ENCODE results near the gene PAK6.

PAK6 gene

GRCh38 chr15:40242601-40243000 is 3.7 kb downstream of the PAK6 start:
- Histone ChIP-seq H3K4me1 (ENCODE audit: control insufficient read depth in 1 of 2, insufficient read depth in 2 of 2, low read length in 2 of 2) (peaks cover 0 to 10% of the 10 kb centered on the region in 2 donors), H3K27ac (ENCODE audit: low read length) (no peak overlapping the region), H3K36me3 (ENCODE audit: control insufficient read depth in 1 of 2, insufficient read depth in 2 of 2, low read length in 2 of 2) (no peaks in the 10 kb centered on the region), H3K4me3 (ENCODE audit: low read depth in 1 of 2, low read length in 2 of 2) (no peak overlapping the region), H3K27me3 (ENCODE audit: low read depth, low read length) (no peaks in the 10 kb centered on the region), H3K9me3 (ENCODE audit: control insufficient read depth in 1 of 2, low read length in 2 of 2) (no peaks in the 10 kb centered on the region)

- no peaks in the 10 kb centered on the region for H3K36me3 ChIP-seq (ENCODE audit: control insufficient read depth in 1 of 2, insufficient read depth in 2 of 2, low read length in 2 of 2)
- no peaks in the 10 kb centered on the region for H3K27me3 ChIP-seq (ENCODE audit: low read depth, low read length)
- no peak overlapping the region for H3K4me3 ChIP-seq (ENCODE audit: low read depth in 1 of 2, low read length in 2 of 2)
- no peaks in the 10 kb centered on the region for H3K9me3 ChIP-seq (ENCODE audit: control insufficient read depth in 1 of 2, low read length in 2 of 2)
- peaks cover 0 to 10% of the 10 kb centered on the region in 2 donors for H3K4me1 ChIP-seq (ENCODE audit: control insufficient read depth in 1 of 2, insufficient read depth in 2 of 2, low read length in 2 of 2)
- H3K27ac ChIP-seq (ENCODE audit: low read length), result no peak overlapping the region
These were observed 4.4 kb downstream of the PAK6 start for GRCh38 chr15:40243126-40243810.

GRCh38 chr15:40244961-40245523 is 6.2 kb downstream of the PAK6 start:
- Histone ChIP-seq H3K27me3 (ENCODE audit: low read depth, low read length) (no peaks in the 10 kb centered on the region), H3K36me3 (ENCODE audit: control insufficient read depth in 1 of 2, insufficient read depth in 2 of 2, low read length in 2 of 2) (no peaks in the 10 kb centered on the region), H3K9me3 (ENCODE audit: control insufficient read depth in 1 of 2, low read length in 2 of 2) (no peaks in the 10 kb centered on the region), H3K4me1 (ENCODE audit: control insufficient read depth in 1 of 2, insufficient read depth in 2 of 2, low read length in 2 of 2) (no peaks in the 10 kb centered on the region), H3K27ac (ENCODE audit: low read length) (no peak overlapping the region), H3K4me3 (ENCODE audit: low read depth in 1 of 2, low read length in 2 of 2) (no peak overlapping the region)

- Histone ChIP-seq H3K4me1 (ENCODE audit: control insufficient read depth in 1 of 2, insufficient read depth in 2 of 2, low read length in 2 of 2) (no peaks in the 10 kb centered on the region), H3K27me3 (ENCODE audit: low read depth, low read length) (no peaks in the 10 kb centered on the region), H3K4me3 (ENCODE audit: low read depth in 1 of 2, low read length in 2 of 2) (no peak overlapping the region), H3K36me3 (ENCODE audit: control insufficient read depth in 1 of 2, insufficient read depth in 2 of 2, low read length in 2 of 2) (no peaks in the 10 kb centered on the region), H3K9me3 (ENCODE audit: control insufficient read depth in 1 of 2, low read length in 2 of 2) (no peaks in the 10 kb centered on the region), H3K27ac (ENCODE audit: low read length) (no peak overlapping the region)
These were observed 7.0 kb downstream of the PAK6 start for GRCh38 chr15:40245666-40246450.

GRCh38 chr15:40246496-40247280 is 7.8 kb downstream of the PAK6 start:
- no peaks in the 10 kb centered on the region for H3K4me1 ChIP-seq (ENCODE audit: control insufficient read depth in 1 of 2, insufficient read depth in 2 of 2, low read length in 2 of 2)
- H3K27me3 ChIP-seq (ENCODE audit: low read depth, low read length), result no peaks in the 10 kb centered on the region
- no peaks in the 10 kb centered on the region for H3K36me3 ChIP-seq (ENCODE audit: control insufficient read depth in 1 of 2, insufficient read depth in 2 of 2, low read length in 2 of 2)
- no peak overlapping the region for H3K27ac ChIP-seq (ENCODE audit: low read length)
- no peaks in the 10 kb centered on the region for H3K9me3 ChIP-seq (ENCODE audit: control insufficient read depth in 1 of 2, low read length in 2 of 2)
- H3K4me3 ChIP-seq (ENCODE audit: low read depth in 1 of 2, low read length in 2 of 2), result no peak overlapping the region

- no peak overlapping the region for H3K27ac ChIP-seq (ENCODE audit: low read length)
- no peaks in the 10 kb centered on the region for H3K27me3 ChIP-seq (ENCODE audit: low read depth, low read length)
- H3K36me3 ChIP-seq (ENCODE audit: control insufficient read depth in 1 of 2, insufficient read depth in 2 of 2, low read length in 2 of 2), result no peaks in the 10 kb centered on the region
- H3K4me3 ChIP-seq (ENCODE audit: low read depth in 1 of 2, low read length in 2 of 2), result no peak overlapping the region
- H3K9me3 ChIP-seq (ENCODE audit: control insufficient read depth in 1 of 2, low read length in 2 of 2), result no peaks in the 10 kb centered on the region
- H3K4me1 ChIP-seq (ENCODE audit: control insufficient read depth in 1 of 2, insufficient read depth in 2 of 2, low read length in 2 of 2), result peaks cover 0 to 4% of the 10 kb centered on the region in 2 donors
These were observed 8.6 kb downstream of the PAK6 start for GRCh38 chr15:40247406-40247971.

GRCh38 chr15:40248006-40248783 is 9.3 kb downstream of the PAK6 start:
- no peak overlapping the region for H3K4me3 ChIP-seq (ENCODE audit: low read depth in 1 of 2, low read length in 2 of 2)
- peaks cover 5% of the 10 kb centered on the region for H3K27me3 ChIP-seq (ENCODE audit: low read depth, low read length)
- H3K4me1 ChIP-seq (ENCODE audit: control insufficient read depth in 1 of 2, insufficient read depth in 2 of 2, low read length in 2 of 2), result peaks cover 0 to 11% of the 10 kb centered on the region in 2 donors
- no peaks in the 10 kb centered on the region for H3K36me3 ChIP-seq (ENCODE audit: control insufficient read depth in 1 of 2, insufficient read depth in 2 of 2, low read length in 2 of 2)
- no peak overlapping the region for H3K27ac ChIP-seq (ENCODE audit: low read length)
- no peaks in the 10 kb centered on the region for H3K9me3 ChIP-seq (ENCODE audit: control insufficient read depth in 1 of 2, low read length in 2 of 2)

- peaks cover 10% of the 10 kb centered on the region for H3K27me3 ChIP-seq (ENCODE audit: low read depth, low read length)
- H3K4me1 ChIP-seq (ENCODE audit: control insufficient read depth in 1 of 2, insufficient read depth in 2 of 2, low read length in 2 of 2), result peaks cover 0 to 13% of the 10 kb centered on the region in 2 donors
These were observed 10.8 kb downstream of the PAK6 start for GRCh38 chr15:40249477-40250303.

GRCh38 chr15:40250304-40250656 is 11.4 kb downstream of the PAK6 start:
- Histone ChIP-seq H3K4me3 (ENCODE audit: low read depth in 1 of 2, low read length in 2 of 2) (no peak overlapping the region), H3K4me1 (ENCODE audit: control insufficient read depth in 1 of 2, insufficient read depth in 2 of 2, low read length in 2 of 2) (peaks cover 0 to 13% of the 10 kb centered on the region in 2 donors), H3K27me3 (ENCODE audit: low read depth, low read length) (peaks cover 10% of the 10 kb centered on the region), H3K9me3 (ENCODE audit: control insufficient read depth in 1 of 2, low read length in 2 of 2) (no peaks in the 10 kb centered on the region), H3K27ac (ENCODE audit: low read length) (no peak overlapping the region), H3K36me3 (ENCODE audit: control insufficient read depth in 1 of 2, insufficient read depth in 2 of 2, low read length in 2 of 2) (no peaks in the 10 kb centered on the region)

More at GRCh38 chr15:40249477-40250303, 10.8 kb downstream of the PAK6 start:
- no peaks in the 10 kb centered on the region for H3K9me3 ChIP-seq (ENCODE audit: control insufficient read depth in 1 of 2, low read length in 2 of 2)
- no peak overlapping the region for H3K27ac ChIP-seq (ENCODE audit: low read length)
- no peaks in the 10 kb centered on the region for H3K36me3 ChIP-seq (ENCODE audit: control insufficient read depth in 1 of 2, insufficient read depth in 2 of 2, low read length in 2 of 2)
- H3K4me3 ChIP-seq (ENCODE audit: low read depth in 1 of 2, low read length in 2 of 2), result no peak overlapping the region

All from muscle layer of duodenum (tissue), 2 donors.